Middle frontal gyrus (tissue), 1 donor: Measurements from ENCODE around the gene NR2F2.

Source experiments
- DNase-seq: peaks from one replicate; pipeline ENCODE4 v3.0.0-alpha.2; 2015; ENCODE audit warnings: low spot score; ENCODE audit errors: extremely low spot score

The NR2F2 gene

DNA sequence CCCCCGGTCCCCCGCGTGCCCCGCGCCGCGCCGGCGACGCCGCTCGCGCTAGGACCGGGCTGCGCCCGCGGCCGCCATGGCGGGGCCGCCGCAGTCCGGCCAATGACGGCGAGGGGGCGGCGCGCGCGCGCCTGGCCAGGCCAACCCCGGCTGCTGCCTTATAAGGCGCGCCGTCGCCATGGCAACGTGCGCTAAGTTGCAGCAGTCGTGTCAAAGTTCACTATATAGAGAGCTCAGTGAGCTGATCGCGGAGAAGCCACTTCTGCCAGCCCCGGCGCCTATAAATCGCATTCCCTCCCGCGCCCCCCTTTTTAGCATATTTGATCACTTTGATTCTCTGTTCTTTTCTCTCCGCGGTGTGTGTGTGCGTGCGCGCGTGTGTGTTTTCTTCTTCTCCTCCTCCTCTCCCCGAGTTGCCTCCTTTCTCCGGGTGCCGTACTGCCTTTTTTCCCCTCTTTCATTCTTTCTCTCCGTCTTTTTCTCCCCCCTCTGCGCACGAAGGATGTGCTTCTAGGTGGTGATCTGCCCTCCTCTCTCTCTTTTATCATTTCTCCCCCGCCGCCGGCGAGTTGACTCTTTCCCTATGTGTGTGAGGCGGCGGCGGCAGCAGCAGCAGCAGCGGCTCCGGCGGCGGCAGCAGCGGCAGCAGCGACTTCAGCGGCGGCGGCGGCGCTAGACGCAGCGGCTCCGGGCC, at the start of gene NR2F2:
Gene NR2F2, plus strand, starts transcription at position 251 of the 694 bp plus-strand sequence. CDS start 1,406 bp downstream, outside the sequence.
- DNase-seq = peak; percentile 49

GRCh38 chr15:96285305-96285704, 45.2 kb upstream of the NR2F2 start:
- DNase-seq = no peak

- DNase-seq = no peak
Measured at GRCh38 chr15:96285729-96286254, 44.7 kb upstream of the NR2F2 start.

DNA sequence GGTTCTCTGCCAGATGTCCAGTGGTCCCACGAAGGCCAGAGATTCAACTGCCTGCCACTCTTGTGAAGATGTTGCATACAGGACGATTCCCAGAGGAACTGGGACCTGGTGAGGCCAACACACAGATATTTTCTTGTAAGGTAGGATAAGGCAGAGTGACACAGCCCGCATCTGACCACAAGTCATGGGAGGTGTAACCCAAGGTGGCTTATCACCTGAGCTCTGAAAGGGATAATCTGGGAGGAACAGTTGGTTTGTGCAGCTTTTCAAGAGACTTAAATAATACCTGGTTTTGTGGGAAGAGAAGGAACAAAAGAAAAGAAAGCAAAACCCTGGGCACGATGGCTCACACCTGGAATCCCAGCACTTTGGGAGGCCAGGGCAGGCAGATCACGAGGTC, 39.8 kb upstream of the NR2F2 start:
- DNase-seq = no peak

GRCh38 chr15:96292635-96293034, 37.9 kb upstream of the NR2F2 start:
- DNase-seq = no peak

DNA sequence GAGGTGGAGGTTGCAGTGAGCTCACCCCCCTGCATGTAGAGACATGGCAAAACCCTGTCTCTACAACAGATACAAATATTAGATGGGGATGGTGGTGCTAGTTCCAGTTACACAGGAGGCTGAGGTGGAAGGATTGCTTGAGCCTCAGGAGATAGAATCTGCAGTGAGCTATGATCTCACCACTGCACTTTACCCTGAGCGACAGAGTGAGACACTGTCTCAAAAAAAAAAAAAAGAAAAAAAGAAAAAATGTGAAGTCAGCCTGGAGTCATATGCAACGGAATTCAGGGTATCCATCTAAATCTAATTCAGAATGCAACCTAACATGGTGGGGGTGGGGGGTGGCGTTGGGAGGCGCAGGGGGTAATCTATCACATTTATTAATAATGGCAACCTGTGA, 37.1 kb upstream of the NR2F2 start:
- no peak for DNase-seq

DNA sequence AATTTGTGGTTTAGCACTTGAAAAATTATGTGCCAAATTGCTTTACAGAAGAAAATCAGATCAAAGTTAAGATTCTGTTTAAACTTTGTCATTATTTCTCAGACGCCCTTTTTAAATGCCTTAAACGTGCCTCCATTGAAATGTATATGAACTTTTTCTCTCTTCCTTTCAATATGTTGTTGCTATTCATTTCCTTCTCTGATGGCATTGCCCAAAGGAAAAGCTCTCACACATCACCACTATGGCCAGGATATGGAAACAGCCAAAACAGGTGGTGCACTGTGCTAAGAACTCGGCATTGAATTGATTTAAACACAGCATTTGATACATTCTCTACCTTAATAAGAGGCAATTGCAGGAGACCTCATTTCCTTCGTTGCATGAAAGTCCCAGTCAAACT, 35.7 kb upstream of the NR2F2 start:
- no peak for DNase-seq

DNA sequence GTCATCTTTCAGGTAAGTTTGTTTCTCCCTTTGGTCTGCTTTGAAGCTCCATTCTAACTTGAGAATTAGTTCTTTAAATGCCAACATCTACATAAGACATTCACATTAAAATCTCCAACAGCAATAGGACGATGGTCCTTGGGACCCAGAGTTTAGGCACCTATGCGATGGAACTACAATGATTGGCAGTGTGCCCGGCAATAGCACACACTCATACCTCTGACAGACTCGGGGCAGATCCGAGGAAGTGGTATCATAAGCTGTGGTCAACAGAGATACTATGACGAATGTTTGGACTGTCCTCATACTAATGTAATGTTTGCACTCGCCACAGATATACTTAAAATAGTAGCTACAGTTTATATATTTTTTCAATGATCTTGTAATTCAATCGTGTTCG, 34.2 kb upstream of the NR2F2 start:
- no peak for DNase-seq

DNA sequence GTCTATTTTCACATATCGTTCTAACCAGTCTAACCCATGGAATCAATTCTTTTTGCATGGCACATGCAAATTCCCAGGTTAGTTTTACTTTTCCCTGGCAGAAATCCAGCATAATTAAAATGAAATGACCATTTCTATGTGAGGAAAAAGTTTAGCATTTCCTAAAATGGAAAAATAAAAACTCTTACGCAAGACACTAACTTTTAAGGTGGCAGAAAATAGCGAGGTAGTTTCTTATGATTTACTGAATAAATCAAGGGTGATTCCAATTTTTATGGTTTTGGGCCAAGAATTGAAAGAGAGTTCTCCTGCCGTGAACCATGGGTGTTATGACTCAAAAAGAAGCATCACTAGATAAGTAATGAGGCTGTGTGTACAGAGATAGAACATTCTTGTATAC, 32.7 kb upstream of the NR2F2 start:
- DNase-seq = no peak

DNA sequence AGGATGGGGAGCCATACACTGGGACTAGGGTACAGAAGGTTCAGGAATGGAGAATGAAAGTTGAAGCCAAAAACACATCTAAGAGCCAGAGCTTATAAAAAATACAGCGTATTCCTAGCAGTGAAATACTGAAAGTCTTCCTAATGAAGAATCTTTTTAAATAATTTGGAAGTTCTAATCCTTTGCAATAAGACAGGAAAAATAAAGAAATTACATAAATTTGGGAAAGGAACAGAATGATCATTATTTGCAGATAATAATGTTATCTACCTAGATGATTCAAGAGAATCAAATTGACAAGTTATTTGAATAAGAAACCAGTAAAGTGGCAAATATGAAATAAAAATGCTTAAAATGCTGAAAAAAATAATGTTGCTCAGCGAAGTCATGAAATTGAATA, 32.3 kb upstream of the NR2F2 start:
- DNase-seq = no peak

GRCh38 chr15:96300836-96301235, 29.7 kb upstream of the NR2F2 start:
- DNase-seq = no peak

- no peak for DNase-seq
Measured at GRCh38 chr15:96303503-96304056, 26.9 kb upstream of the NR2F2 start.

- DNase-seq = no peak
Measured at GRCh38 chr15:96304839-96305238, 25.7 kb upstream of the NR2F2 start.

DNA sequence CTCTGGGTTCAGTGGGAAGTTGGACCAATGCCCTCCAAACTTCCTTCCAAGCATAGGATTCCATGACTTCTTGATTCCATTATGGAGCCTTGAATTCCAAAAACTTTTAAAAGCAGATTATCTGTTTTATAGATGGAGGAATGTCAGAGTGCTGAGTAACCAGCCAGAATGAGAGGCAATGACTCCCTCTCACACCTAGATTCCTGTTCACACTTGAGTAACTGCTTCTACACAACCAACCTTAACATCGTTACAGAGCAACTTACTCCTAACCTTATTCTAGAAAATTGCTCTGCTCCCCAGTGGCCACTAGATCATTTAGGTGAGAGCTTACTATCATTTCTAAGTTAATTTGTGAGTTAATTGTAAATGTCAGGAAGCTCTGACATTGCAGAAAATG, 24.2 kb upstream of the NR2F2 start:
- DNase-seq = no peak

DNA sequence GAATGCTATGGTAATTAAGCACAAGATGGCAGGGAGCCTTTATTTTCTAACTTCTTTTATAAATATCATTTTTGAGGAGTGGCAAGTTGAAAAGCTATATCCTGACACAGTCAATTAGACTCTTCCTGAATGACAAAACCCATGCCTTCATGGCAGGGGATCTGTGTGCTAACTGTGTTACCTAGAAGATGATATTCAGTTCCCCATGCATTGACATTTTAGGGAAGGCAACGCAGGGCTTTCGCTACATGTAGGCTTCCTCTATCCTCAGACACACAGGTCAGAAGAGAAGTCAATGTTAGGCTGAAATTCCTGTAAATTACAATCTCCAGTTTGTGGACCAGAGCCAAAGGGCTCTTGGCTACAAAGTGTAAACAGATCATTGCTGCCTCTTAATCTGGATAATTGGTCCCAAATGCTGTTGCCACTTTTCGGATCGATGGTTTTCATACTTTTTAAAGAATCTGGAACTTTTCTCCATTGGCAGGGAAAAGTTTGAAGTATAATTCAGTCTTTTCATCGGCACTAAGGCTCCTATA, 22.6 kb upstream of the NR2F2 start:
- no peak for DNase-seq

- DNase-seq = no peak
Measured at GRCh38 chr15:96309143-96309660, 21.3 kb upstream of the NR2F2 start.

- no peak for DNase-seq
Measured at GRCh38 chr15:96311256-96311955, 19.1 kb upstream of the NR2F2 start.

GRCh38 chr15:96311956-96312294, 18.6 kb upstream of the NR2F2 start:
- DNase-seq = no peak

- DNase-seq = no peak
Measured at GRCh38 chr15:96312641-96313335, 17.7 kb upstream of the NR2F2 start.

GRCh38 chr15:96314518-96314917, 16.0 kb upstream of the NR2F2 start:
- no peak for DNase-seq

GRCh38 chr15:96314963-96315362, 15.5 kb upstream of the NR2F2 start:
- no peak for DNase-seq
